Uterus (tissue), 4 donors: ENCODE results near the gene MAGI3. TPM values are rescaled to one million over a fixed set of nuclear protein-coding genes. Genes with fewer than 3 reads are reported as not detected.
"Not testable (repeated sequence)": the region's sequence is repeated elsewhere in the genome, so short reads cannot be mapped to it uniquely, and the experiment has no call there.

Source experiments
- DNase-seq, 2 donors: peaks; one replicate each; pipeline ENCODE4 v3.0.0-alpha.2; 2019 to 2020
- H3K27ac ChIP-seq, 2 donors: fragments of 200-600 bp; sonication (generic); 1 replicate in 1 of 2; 2 replicates in 1 of 2; pipeline ENCODE4 v1.5.1; 2016 to 2018
- H3K27me3 ChIP-seq, 2 donors: fragments of 200-600 bp; sonication (generic); one replicate each; pipeline ENCODE4 v1.5.1; 2018 to 2019; ENCODE audit warnings: control low read depth in 1 of 2
- H3K36me3 ChIP-seq, 2 donors: fragments of 200-600 bp; sonication (generic); one replicate each; pipeline ENCODE4 v1.5.1; 2019; ENCODE audit warnings: control low read depth in 1 of 2
- H3K4me1 ChIP-seq, 2 donors: fragments of 200-600 bp; sonication (generic); one replicate each; pipeline ENCODE4 v1.5.1; 2018 to 2019; ENCODE audit warnings: control low read depth in 1 of 2
- H3K4me3 ChIP-seq, 2 donors: fragments of 200-600 bp; sonication (generic); 1 replicate in 1 of 2; 2 replicates in 1 of 2; pipeline ENCODE4 v1.5.1; 2018 to 2019; ENCODE audit warnings: mild to moderate bottlenecking in 1 of 2
- H3K9me3 ChIP-seq, 2 donors: fragments of 200-600 bp; sonication (generic); one replicate each; pipeline ENCODE4 v1.5.1; 2019; ENCODE audit warnings: control low read depth in 1 of 2
- CTCF ChIP-seq, 4 experiments: fragments of 200-600 bp in 2 of 4; fragments of 450-650 bp in 2 of 4; sonication (generic) in 2 of 4; IDR thresholded peaks; one replicate each; pipeline ENCODE4 v1.5.1; 2016 to 2019; ENCODE audit warnings: antibody characterized with exemption in 4 of 4, mild to moderate bottlenecking in 2 of 4, moderate library complexity in 1 of 4
- POLR2A ChIP-seq, 2 donors: fragments of 450-650 bp; IDR thresholded peaks; one replicate each; pipeline ENCODE4 v1.6.1; 2016; ENCODE audit warnings: antibody characterized with exemption in 2 of 2, mild to moderate bottlenecking in 1 of 2, moderate library complexity in 1 of 2
- intact Hi-C: fragments of 100-400 bp; cut with DNase I; formaldehyde crosslinking; loops from one replicate; pipeline ENCODE4 v1.15.1; 2023; ENCODE audit warnings: low total_unique reads
- total RNA-seq, 4 donors: library from RNA; depleted of rRNA in 3 of 4; stranded (reverse); fragments of >200 nt in 3 of 4; gene quantifications; one replicate each; pipeline versions ENCODE4 v1.1.0 to v1.2.4, GENCODE V29; 2014 to 2023
- donor health status: DM: yes; HTN: yes; CAD: no.

MAGI3 gene
- total RNA-seq, 4 donors from 2014 or later = 12.4 to 37.5 (median 26.4) TPM

DNA sequence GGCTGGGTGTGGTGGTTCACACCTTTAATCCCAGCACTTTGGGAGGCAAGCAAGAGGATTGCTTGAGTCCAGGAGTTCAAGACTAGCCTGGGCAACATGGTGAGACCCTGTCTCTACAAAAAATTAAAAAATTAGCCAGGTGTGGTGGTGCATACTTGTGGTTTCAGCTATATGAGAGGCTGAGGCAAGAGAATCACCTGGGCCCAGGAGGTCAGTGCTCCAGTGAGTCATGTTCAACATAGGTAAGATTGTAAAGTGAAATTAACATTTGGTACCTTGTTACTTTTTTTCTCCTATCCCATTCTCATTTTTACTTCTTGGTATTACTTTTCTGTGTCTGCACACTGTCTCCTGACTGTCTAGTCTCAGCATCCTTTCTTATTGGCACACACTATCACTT, 19.0 kb downstream of the MAGI3 start:
- Histone ChIP-seq H3K27me3 (no peaks in the 10 kb centered on the region), H3K4me1 (no peaks in the 10 kb centered on the region), H3K4me3 (no peak overlapping the region), H3K9me3 (no peaks in the 10 kb centered on the region), H3K36me3 (no peaks in the 10 kb centered on the region), H3K27ac (no peak overlapping the region)
- no peak for TF ChIP-seq POLR2A (IDR thresholded peaks at IDR 0.05)
- TF ChIP-seq CTCF (IDR thresholded peaks at IDR 0.05) = no peak
- intact Hi-C loops = no loop called here
- DNase-seq = no peak

GRCh38 chr1:113412020-113412419, 21.7 kb downstream of the MAGI3 start:
- H3K27ac ChIP-seq, H3K4me3 ChIP-seq, H3K9me3 ChIP-seq, intact Hi-C loops, DNase-seq, H3K27me3 ChIP-seq, H3K36me3 ChIP-seq, H3K4me1 ChIP-seq: not testable (repeated sequence)

GRCh38 chr1:113415310-113416070, 25.2 kb downstream of the MAGI3 start:
- Histone ChIP-seq H3K9me3 (no peaks in the 10 kb centered on the region), H3K4me3 (no peak overlapping the region), H3K4me1 (no peaks in the 10 kb centered on the region), H3K27me3 (no peaks in the 10 kb centered on the region), H3K27ac (no peak overlapping the region), H3K36me3 (no peaks in the 10 kb centered on the region)
- DNase-seq = no peak
- intact Hi-C loops = no loop called here
- TF ChIP-seq POLR2A (IDR thresholded peaks at IDR 0.05) = no peak
- TF ChIP-seq CTCF (IDR thresholded peaks at IDR 0.05) = no peak

DNA sequence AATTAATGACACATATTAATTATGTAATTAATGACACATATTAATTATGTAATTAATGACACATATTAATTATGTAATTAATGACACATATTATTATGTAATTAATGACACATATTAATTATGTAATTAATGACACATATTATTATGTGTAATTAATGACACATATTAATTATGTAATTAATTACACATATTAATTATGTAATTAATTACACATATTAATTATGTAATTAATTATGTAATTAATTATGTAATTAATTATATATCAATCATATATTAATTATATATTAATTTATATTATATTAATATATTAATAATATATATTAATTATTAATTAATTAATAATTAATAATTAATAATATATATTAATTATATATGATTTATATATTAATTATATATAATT, 25.8 kb downstream of the MAGI3 start:
- H3K27ac ChIP-seq, H3K9me3 ChIP-seq, DNase-seq, H3K27me3 ChIP-seq, H3K4me3 ChIP-seq, H3K36me3 ChIP-seq, intact Hi-C loops, H3K4me1 ChIP-seq: not testable (repeated sequence)

DNA sequence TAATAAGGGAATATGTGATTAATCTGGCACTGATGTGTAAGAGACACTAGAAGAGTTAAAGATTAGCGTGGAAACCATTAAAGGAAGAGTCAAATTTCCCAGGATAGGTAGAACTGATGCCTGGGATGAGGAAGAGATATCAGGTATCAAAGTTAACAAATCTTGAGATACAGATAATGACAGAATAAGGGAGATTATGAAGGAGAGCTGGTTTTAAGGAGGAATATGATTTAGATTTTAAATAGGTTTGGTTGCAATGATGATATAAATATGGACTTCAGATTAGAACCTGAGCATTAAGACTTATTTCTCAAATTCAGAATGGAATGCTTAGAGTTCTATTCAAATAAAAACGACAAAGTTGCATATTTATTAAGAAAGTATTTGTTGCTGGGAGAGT, 26.2 kb downstream of the MAGI3 start:
- H3K9me3 ChIP-seq = no peaks in the 10 kb centered on the region
- intact Hi-C loops = no loop called here
- TF ChIP-seq CTCF (IDR thresholded peaks at IDR 0.05) (no peak), POLR2A (IDR thresholded peaks at IDR 0.05) (no peak)
- no peak overlapping the region for H3K4me3 ChIP-seq
- H3K4me1 ChIP-seq = no peaks in the 10 kb centered on the region
- H3K36me3 ChIP-seq = no peaks in the 10 kb centered on the region
- no peak overlapping the region for H3K27ac ChIP-seq
- H3K27me3 ChIP-seq = no peaks in the 10 kb centered on the region
- DNase-seq = no peak

DNA sequence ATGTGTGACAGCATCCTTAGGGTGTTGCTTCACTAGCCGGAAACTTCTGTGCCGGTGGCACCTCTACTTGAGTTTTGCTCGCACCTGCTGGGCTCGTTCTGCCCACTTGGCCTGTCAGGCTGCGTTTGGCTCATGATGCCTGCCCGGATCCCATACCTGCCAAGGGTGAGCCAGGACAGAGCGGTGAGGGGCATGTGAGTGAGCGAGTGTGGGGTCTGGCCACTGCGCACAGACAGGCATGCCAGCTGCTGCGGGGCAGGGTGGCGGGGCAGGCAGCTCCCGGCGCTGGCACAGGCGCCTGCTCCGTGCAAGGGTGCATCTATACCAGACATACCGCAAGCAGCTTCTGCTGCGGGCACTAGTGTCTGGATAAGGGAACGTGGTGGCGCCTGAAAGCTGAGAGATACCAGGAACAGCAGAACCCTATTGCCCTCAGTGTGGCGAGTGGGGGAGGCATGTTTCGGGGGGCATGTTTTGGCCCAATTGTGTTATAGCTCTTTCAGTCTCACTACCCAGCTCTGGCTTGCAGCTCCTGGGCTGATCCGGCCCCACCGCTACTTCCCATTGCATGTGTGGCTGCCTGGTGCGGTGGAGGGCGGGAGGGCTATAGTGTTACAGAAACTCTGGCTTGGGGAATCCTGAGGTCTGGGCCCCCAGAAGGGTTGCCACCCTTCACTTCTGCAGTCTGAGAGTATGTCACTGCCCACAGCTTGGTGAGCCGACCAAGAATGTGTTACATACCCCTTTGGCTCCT, 32.2 kb downstream of the MAGI3 start:
- H3K4me3 ChIP-seq = no peak overlapping the region
- no peak for DNase-seq
- H3K9me3 ChIP-seq = no peaks in the 10 kb centered on the region
- no peaks in the 10 kb centered on the region for H3K4me1 ChIP-seq
- no peak overlapping the region for H3K27ac ChIP-seq
- H3K36me3 ChIP-seq = no peaks in the 10 kb centered on the region
- intact Hi-C loops = no loop called here
- TF ChIP-seq POLR2A (IDR thresholded peaks at IDR 0.05) (no peak), CTCF (IDR thresholded peaks at IDR 0.05) (no peak)
- no peaks in the 10 kb centered on the region for H3K27me3 ChIP-seq
